ENCODE data around the gene PHKG2.
A peak's percentile ranks its signal among the peaks of the same experiment; 100 is the strongest.

The PHKG2 gene

GRCh38 chr16:30793508-30794069, 45.4 kb downstream of the PHKG2 start:
- no peak for TF ChIP-seq CTCF (IDR thresholded peaks at IDR 0.05; ENCODE audit: extremely low read depth, insufficient read depth, missing control alignments)

GRCh38 chr16:30794634-30795033, 46.4 kb downstream of the PHKG2 start:
- TF ChIP-seq CTCF (IDR thresholded peaks at IDR 0.05; ENCODE audit: extremely low read depth, insufficient read depth, missing control alignments), result no peak
- in situ Hi-C loops (cut with MboI; ENCODE audit: low pct_unique_long_range_greater_than_20kb, low sequenced_read_pairs, unreplicated experiment), result no loop called here
- DNase-seq (ENCODE audit: low spot score), result no peak

More at GRCh38 chr16:30793508-30794069, 45.4 kb downstream of the PHKG2 start:
- DNase-seq (ENCODE audit: low spot score), result no peak
- in situ Hi-C loops (cut with MboI; ENCODE audit: low pct_unique_long_range_greater_than_20kb, low sequenced_read_pairs, unreplicated experiment), result no loop called here

GRCh38 chr16:30797670-30798309, 49.6 kb downstream of the PHKG2 start:
- DNase-seq (ENCODE audit: low spot score), result no peak
- peak; percentile 5 for TF ChIP-seq CTCF (IDR thresholded peaks at IDR 0.05; ENCODE audit: extremely low read depth, insufficient read depth, missing control alignments)
- in situ Hi-C loops (cut with MboI; ENCODE audit: low pct_unique_long_range_greater_than_20kb, low sequenced_read_pairs, unreplicated experiment), result no loop called here

Measured in GM13977 (cell line).